ENCODE measurements around the gene TNFAIP8.

- TF ChIP-seq POLR2A (IDR thresholded peaks at IDR 0.05; ENCODE audit: low read depth, low read length) (no peak), POLR2AphosphoS5 (IDR thresholded peaks at IDR 0.05; ENCODE audit: low read depth, low read length) (peak; percentile 44; the same call in 1 of the 2 replicates), TAF1 (IDR thresholded peaks at IDR 0.05; ENCODE audit: borderline replicate concordance, low read depth, low read length) (no peak)
Measured at GRCh38 chr5:119373449-119373858, 17.6 kb downstream of the TNFAIP8 start.
